Neuronal stem cell (in vitro differentiated cells): ENCODE data around the gene MPG.

ENCODE experiments used
- DNase-seq: peaks from one replicate; pipeline ENCODE4 v3.0.0-alpha.2; 2013; ENCODE audit warnings: low spot score
- H2AFZ ChIP-seq: one replicate; pipeline ENCODE4 v1.6.1; 2013; ENCODE audit warnings: mild to moderate bottlenecking, low read length, inconsistent platforms
- H2AK5ac ChIP-seq: 2 replicates; pipeline ENCODE4 v1.6.1; 2013; ENCODE audit warnings: low read depth, mild to moderate bottlenecking, inconsistent platforms, low read length, moderate library complexity, mixed read lengths
- H2BK120ac ChIP-seq: 2 replicates; pipeline ENCODE4 v1.6.1; 2013; ENCODE audit warnings: low read depth, mild to moderate bottlenecking, inconsistent platforms, low read length, moderate library complexity, mixed read lengths
- H2BK12ac ChIP-seq: one replicate; pipeline ENCODE4 v1.6.1; 2013; ENCODE audit warnings: low read length, inconsistent platforms
- H2BK15ac ChIP-seq: 2 replicates; pipeline ENCODE4 v1.6.1; 2013; ENCODE audit warnings: mild to moderate bottlenecking, low read length, inconsistent platforms, mixed read lengths
- H2BK5ac ChIP-seq: one replicate; pipeline ENCODE4 v1.6.1; 2013; ENCODE audit warnings: inconsistent platforms, mild to moderate bottlenecking, low read length, moderate library complexity
- H3K14ac ChIP-seq: one replicate; pipeline ENCODE4 v1.6.1; 2013; ENCODE audit warnings: low read length, inconsistent platforms
- H3K18ac ChIP-seq: 2 replicates; pipeline ENCODE4 v1.6.1; 2013; ENCODE audit warnings: low read length, inconsistent platforms
- H3K23ac ChIP-seq: 2 replicates; pipeline ENCODE4 v1.6.1; 2013; ENCODE audit warnings: low read depth, mild to moderate bottlenecking, mixed read lengths, low read length, inconsistent platforms; ENCODE audit not compliant: poor library complexity
- H3K27ac ChIP-seq: replicated peaks from 3 replicates; pipeline ENCODE4 v1.5.1; 2013; ENCODE audit warnings: low read length, inconsistent platforms
- H3K27me3 ChIP-seq, 3 experiments: 2 replicates each; pipeline ENCODE4 v1.6.1; 2013; ENCODE audit warnings: low read length in 3 of 3, mild to moderate bottlenecking in 2 of 3, inconsistent platforms in 1 of 3, low read depth in 1 of 3, mixed read lengths in 1 of 3, moderate library complexity in 1 of 3; ENCODE audit not compliant: control insufficient read depth in 3 of 3, insufficient read depth in 3 of 3
- H3K36me3 ChIP-seq, 2 donors: replicated peaks in 1 of 2; 2 replicates each; pipeline ENCODE4 v1.6.1; 2013; ENCODE audit warnings: low read length in 2 of 2; ENCODE audit not compliant: control insufficient read depth in 2 of 2, insufficient read depth in 2 of 2
- H3K4ac ChIP-seq: 2 replicates; pipeline ENCODE4 v1.6.1; 2013; ENCODE audit warnings: inconsistent platforms, mild to moderate bottlenecking, low read length, moderate library complexity
- H3K4me1 ChIP-seq, 2 donors: 1 replicate in 1 of 2; 2 replicates in 1 of 2; pipeline ENCODE4 v1.6.1; 2013; ENCODE audit warnings: low read length in 2 of 2, low read depth in 1 of 2; ENCODE audit not compliant: control insufficient read depth in 2 of 2, insufficient read depth in 1 of 2
- H3K4me2 ChIP-seq: one replicate; pipeline ENCODE4 v1.6.1; 2013; ENCODE audit warnings: mild to moderate bottlenecking, low read length, inconsistent platforms; ENCODE audit not compliant: insufficient read depth, poor library complexity, severe bottlenecking
- H3K4me3 ChIP-seq, 2 donors: 2 replicates each; pipeline ENCODE4 v1.5.1; 2013; ENCODE audit warnings: low read length in 2 of 2, mild to moderate bottlenecking in 2 of 2, inconsistent platforms in 1 of 2, moderate library complexity in 1 of 2
- H3K79me1 ChIP-seq: one replicate; pipeline ENCODE4 v1.6.1; 2013; ENCODE audit warnings: low read depth, mild to moderate bottlenecking, inconsistent platforms, low read length, moderate library complexity
- H3K9ac ChIP-seq: one replicate; pipeline ENCODE4 v1.6.1; 2013; ENCODE audit warnings: mild to moderate bottlenecking, low read depth, low read length, inconsistent platforms; ENCODE audit not compliant: poor library complexity
- H3K9me3 ChIP-seq, 2 donors: replicated peaks in 1 of 2; 2 replicates each; pipeline versions ENCODE3 to v1.6.1; 2013; ENCODE audit warnings: low read length in 2 of 2, mild to moderate bottlenecking in 2 of 2, inconsistent platforms in 1 of 2, low read depth in 1 of 2, mixed read lengths in 1 of 2, moderate library complexity in 1 of 2; ENCODE audit not compliant: control insufficient read depth in 2 of 2, insufficient read depth in 1 of 2
- H4K8ac ChIP-seq: one replicate; pipeline ENCODE4 v1.6.1; 2013; ENCODE audit warnings: low read depth, mild to moderate bottlenecking, inconsistent platforms, low read length, moderate library complexity
- H4K91ac ChIP-seq: one replicate; pipeline ENCODE4 v1.6.1; 2013; ENCODE audit warnings: low read length, low read depth, mild to moderate bottlenecking, inconsistent platforms; ENCODE audit not compliant: poor library complexity
- WGBS, 2 donors: extraction: QIAGEN DNeasy Blood & Tissue Kit; methylation state at CpG; one replicate each; pipeline ENCODE4 v1.1.7; 2013; ENCODE audit warnings: missing lambda C conversion rate in 2 of 2, mixed read lengths in 1 of 2; ENCODE audit not compliant: insufficient read length in 2 of 2, insufficient replicate concordance in 1 of 2; ENCODE audit errors: extremely low coverage in 2 of 2; 5-methylcytosine and 5-hydroxymethylcytosine counted together

The MPG gene

GRCh38 chr16:83060-83603 lies 5.1 kb downstream of the MPG start:
- no peak overlapping the region for H3K4ac ChIP-seq
- no peak overlapping the region for H3K4me3 ChIP-seq
- H3K79me1 ChIP-seq, result peaks cover 4% of the 10 kb centered on the region
- no peak overlapping the region for H3K18ac ChIP-seq
- no peak overlapping the region for H4K8ac ChIP-seq
- H2AFZ ChIP-seq, result no peak overlapping the region
- no peak overlapping the region for H4K91ac ChIP-seq
- no peak overlapping the region for H2BK5ac ChIP-seq
- H2BK15ac ChIP-seq, result no peak overlapping the region
- H3K9me3 ChIP-seq, result no peaks in the 10 kb centered on the region
- H3K14ac ChIP-seq, result no peak overlapping the region
- H3K36me3 ChIP-seq, result peaks cover 28 to 69% of the 10 kb centered on the region in 2 donors
- H3K27ac ChIP-seq, result no peak overlapping the region
- no peak overlapping the region for H3K9ac ChIP-seq
- no peak overlapping the region for H3K4me2 ChIP-seq
- no peak overlapping the region for H2AK5ac ChIP-seq
- H3K23ac ChIP-seq, result peak overlapping the region; percentile 2
- H3K27me3 ChIP-seq, result no peaks in the 10 kb centered on the region
- WGBS, 2 donors, result no CpG with 5 or more reads among the region's 31 CpGs
- DNase-seq, result no peak
- H2BK12ac ChIP-seq, result no peak overlapping the region
- H3K4me1 ChIP-seq, result peaks cover 5 to 6% of the 10 kb centered on the region in 2 donors
- H2BK120ac ChIP-seq, result no peak overlapping the region

- no peak overlapping the region for H2BK5ac ChIP-seq
- H4K91ac ChIP-seq, result no peak overlapping the region
- no peak overlapping the region for H3K4me2 ChIP-seq
- no peaks in the 10 kb centered on the region for H3K9me3 ChIP-seq
- no peak overlapping the region for H4K8ac ChIP-seq
- H3K79me1 ChIP-seq, result peaks cover 5% of the 10 kb centered on the region
- no peaks in the 10 kb centered on the region for H3K27me3 ChIP-seq
- no peak overlapping the region for H3K4me3 ChIP-seq
- no peak overlapping the region for H2BK15ac ChIP-seq
- H2AK5ac ChIP-seq, result no peak overlapping the region
- no peak overlapping the region for H3K27ac ChIP-seq
- H3K4ac ChIP-seq, result no peak overlapping the region
- H3K4me1 ChIP-seq, result peaks cover 0 to under 1% of the 10 kb centered on the region in 2 donors
- no peak overlapping the region for H2AFZ ChIP-seq
- no peak overlapping the region for H3K18ac ChIP-seq
- peaks cover 34 to 76% of the 10 kb centered on the region in 2 donors for H3K36me3 ChIP-seq
- WGBS, 2 donors, result no CpG with 5 or more reads among the region's 21 CpGs
- DNase-seq, result no peak
- peak overlapping the region; percentile 86 for H3K23ac ChIP-seq
- H3K9ac ChIP-seq, result no peak overlapping the region
- H3K14ac ChIP-seq, result peak overlapping the region; percentile 82
- H2BK12ac ChIP-seq, result no peak overlapping the region
- H2BK120ac ChIP-seq, result no peak overlapping the region
These were observed 6.0 kb downstream of the MPG start for GRCh38 chr16:83781-84615.

GRCh38 chr16:84718-85406 lies 6.8 kb downstream of the MPG start:
- Histone ChIP-seq H2AK5ac (no peak overlapping the region), H2AFZ (no peak overlapping the region), H3K79me1 (peaks cover 4% of the 10 kb centered on the region), H3K4me3 (no peak overlapping the region), H2BK15ac (no peak overlapping the region), H3K4ac (no peak overlapping the region), H3K4me2 (no peak overlapping the region), H3K27ac (no peak overlapping the region), H3K14ac (peak overlapping the region; percentile 47), H2BK120ac (no peak overlapping the region), H4K91ac (no peak overlapping the region), H3K23ac (peak overlapping the region; percentile 85), H2BK5ac (no peak overlapping the region), H3K9ac (peak overlapping the region; percentile 1), H3K18ac (no peak overlapping the region), H3K9me3 (no peaks in the 10 kb centered on the region), H3K36me3 (peaks cover 32 to 76% of the 10 kb centered on the region in 2 donors), H3K27me3 (no peaks in the 10 kb centered on the region), H4K8ac (no peak overlapping the region), H3K4me1 (no peaks in the 10 kb centered on the region), H2BK12ac (no peak overlapping the region)
- DNase-seq, result no peak
- no CpG with 5 or more reads among the region's 7 CpGs for WGBS, 2 donors

- H3K27me3 ChIP-seq, result no peaks in the 10 kb centered on the region
- H2AFZ ChIP-seq, result no peak overlapping the region
- WGBS, 2 donors, result no CpG with 5 or more reads among the region's 18 CpGs
- DNase-seq, result no peak
- no peak overlapping the region for H2BK15ac ChIP-seq
- no peaks in the 10 kb centered on the region for H3K4me1 ChIP-seq
- no peak overlapping the region for H2BK5ac ChIP-seq
- no peak overlapping the region for H3K27ac ChIP-seq
- no peak overlapping the region for H2AK5ac ChIP-seq
- no peak overlapping the region for H2BK120ac ChIP-seq
- H3K36me3 ChIP-seq, result peaks cover 30 to 72% of the 10 kb centered on the region in 2 donors
- H4K91ac ChIP-seq, result no peak overlapping the region
- no peak overlapping the region for H3K4me2 ChIP-seq
- no peaks in the 10 kb centered on the region for H3K9me3 ChIP-seq
- H2BK12ac ChIP-seq, result no peak overlapping the region
- H3K23ac ChIP-seq, result no peak overlapping the region
- no peak overlapping the region for H3K4ac ChIP-seq
- no peak overlapping the region for H3K4me3 ChIP-seq
- H3K9ac ChIP-seq, result no peak overlapping the region
- no peak overlapping the region for H3K14ac ChIP-seq
- no peak overlapping the region for H4K8ac ChIP-seq
- peaks cover 3% of the 10 kb centered on the region for H3K79me1 ChIP-seq
- H3K18ac ChIP-seq, result no peak overlapping the region
These were observed 7.4 kb downstream of the MPG start for GRCh38 chr16:85407-85782.
